Omental fat pad (tissue), 4 donors: ENCODE results near the gene ERBB4. TPM values are rescaled to one million over a fixed set of nuclear protein-coding genes. Genes with fewer than 3 reads are reported as not detected.

Experiments
- ATAC-seq: fragments of 150-250 bp; one replicate; pipeline ENCODE4 v1.9.1; 2016; ENCODE audit warnings: mild to moderate bottlenecking, moderate library complexity; ENCODE audit not compliant: low FRiP score
- DNase-seq: peaks from one replicate; pipeline ENCODE4 v3.0.0-alpha.2; 2019; ENCODE audit warnings: low spot score
- CTCF ChIP-seq, 3 donors: fragments of 450-650 bp; IDR thresholded peaks; one replicate each; pipeline ENCODE4 v1.5.1; 2016 to 2017; ENCODE audit warnings: antibody characterized with exemption in 3 of 3, mild to moderate bottlenecking in 3 of 3, moderate library complexity in 2 of 3
- total RNA-seq, 4 donors: library from RNA; depleted of rRNA; stranded (reverse); fragments of >200 nt; gene quantifications; one replicate each; pipeline ENCODE4 v1.1.0, GENCODE V29; 2016

The ERBB4 gene
- total RNA-seq, 4 donors from 2014 or later = 0.16 to 7.7 (median 2.1) TPM

- ATAC-seq (no peak), DNase-seq (no peak)
- TF ChIP-seq CTCF (IDR thresholded peaks at IDR 0.05) = no peak
Measured at GRCh38 chr2:211453311-211453887, 1085.2 kb downstream of the ERBB4 start.

- ATAC-seq (no peak), DNase-seq (no peak)
- TF ChIP-seq CTCF (IDR thresholded peaks at IDR 0.05) = no peak
Measured at GRCh38 chr2:211451642-211452041, 1087.0 kb downstream of the ERBB4 start.

GRCh38 chr2:211449819-211450218, 1088.8 kb downstream of the ERBB4 start:
- ATAC-seq = no peak
- no peak for DNase-seq
- TF ChIP-seq CTCF (IDR thresholded peaks at IDR 0.05) = no peak

GRCh38 chr2:211447548-211447947, 1091.1 kb downstream of the ERBB4 start:
- ATAC-seq = no peak

GRCh38 chr2:211440107-211440506, 1098.5 kb downstream of the ERBB4 start:
- ATAC-seq (no peak), DNase-seq (no peak)
- no peak for TF ChIP-seq CTCF (IDR thresholded peaks at IDR 0.05)

More at GRCh38 chr2:211447548-211447947, 1091.1 kb downstream of the ERBB4 start:
- TF ChIP-seq CTCF (IDR thresholded peaks at IDR 0.05) = no peak
- DNase-seq = no peak

- DNase-seq (no peak), ATAC-seq (no peak)
- TF ChIP-seq CTCF (IDR thresholded peaks at IDR 0.05) = no peak
Measured at GRCh38 chr2:211439011-211439410, 1099.6 kb downstream of the ERBB4 start.

- DNase-seq (no peak), ATAC-seq (no peak)
- TF ChIP-seq CTCF (IDR thresholded peaks at IDR 0.05) = no peak
Measured at GRCh38 chr2:211437396-211437795, 1101.2 kb downstream of the ERBB4 start.
